ENCODE results near the gene LSM10. TPM values are rescaled to one million over a fixed set of nuclear protein-coding genes. Genes with fewer than 3 reads are reported as not detected.

The LSM10 gene
- total and polyA plus RNA-seq, 10 donors: 42.9 to 87.6 (median 59.2) TPM

GRCh38 chr1:36400825-36401601 lies 3.3 kb upstream of the LSM10 start:
- peak overlapping the region; percentile 16 to 65 (median 26) for H3K4me3 ChIP-seq

DNA sequence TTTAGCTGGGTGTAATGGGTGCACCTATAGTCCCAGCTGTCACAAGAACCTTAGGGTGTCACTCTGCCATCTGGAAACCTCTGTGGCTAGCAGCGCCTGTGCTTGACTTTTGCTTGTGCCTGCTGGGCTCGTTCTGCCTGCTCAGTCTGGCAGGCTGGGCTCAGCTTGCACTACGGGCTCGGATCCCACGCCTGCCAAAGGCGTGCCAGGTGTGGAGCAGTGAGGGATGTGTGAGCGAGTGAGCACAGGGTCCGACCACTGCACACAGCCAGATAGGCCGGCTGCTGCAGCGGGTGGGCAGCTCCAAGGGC lies 2.8 kb upstream of the LSM10 start:
- peak overlapping the region in 6 of 8 donors; percentile 1 to 65 (median 26) for H3K4me3 ChIP-seq
- peak overlapping the region; percentile 74 to 90 (median 83) for H3K27ac ChIP-seq
- 79 to 92% (median 88%) methylated on average over 9 to 10 of the region's 10 CpGs for WGBS, 5 donors
- TF ChIP-seq POLR2AphosphoS5 (IDR thresholded peaks at IDR 0.05) (no peak), POLR2A (IDR thresholded peaks at IDR 0.05) (no peak)
- TF ChIP-seq, protein P1, sequence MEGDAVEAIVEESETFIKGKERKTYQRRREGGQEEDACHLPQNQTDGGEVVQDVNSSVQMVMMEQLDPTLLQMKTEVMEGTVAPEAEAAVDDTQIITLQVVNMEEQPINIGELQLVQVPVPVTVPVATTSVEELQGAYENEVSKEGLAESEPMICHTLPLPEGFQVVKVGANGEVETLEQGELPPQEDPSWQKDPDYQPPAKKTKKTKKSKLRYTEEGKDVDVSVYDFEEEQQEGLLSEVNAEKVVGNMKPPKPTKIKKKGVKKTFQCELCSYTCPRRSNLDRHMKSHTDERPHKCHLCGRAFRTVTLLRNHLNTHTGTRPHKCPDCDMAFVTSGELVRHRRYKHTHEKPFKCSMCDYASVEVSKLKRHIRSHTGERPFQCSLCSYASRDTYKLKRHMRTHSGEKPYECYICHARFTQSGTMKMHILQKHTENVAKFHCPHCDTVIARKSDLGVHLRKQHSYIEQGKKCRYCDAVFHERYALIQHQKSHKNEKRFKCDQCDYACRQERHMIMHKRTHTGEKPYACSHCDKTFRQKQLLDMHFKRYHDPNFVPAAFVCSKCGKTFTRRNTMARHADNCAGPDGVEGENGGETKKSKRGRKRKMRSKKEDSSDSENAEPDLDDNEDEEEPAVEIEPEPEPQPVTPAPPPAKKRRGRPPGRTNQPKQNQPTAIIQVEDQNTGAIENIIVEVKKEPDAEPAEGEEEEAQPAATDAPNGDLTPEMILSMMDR (IDR thresholded peaks at IDR 0.05 in 8 of 11, conservative IDR thresholded peaks at IDR 0.05 in 3 of 11): no peak
- intact Hi-C loops (cut with DNase I; ENCODE audit: low total_unique reads): no loop called here
- no peak for DNase-seq
- peaks cover 20 to 65% (median 46%) of the 10 kb centered on the region in 6 donors for H3K4me1 ChIP-seq
- no peaks in the 10 kb centered on the region for H3K9me3 ChIP-seq
- H3K36me3 ChIP-seq: no peaks in the 10 kb centered on the region
- no peaks in the 10 kb centered on the region for H3K27me3 ChIP-seq (replicated peaks in 1 of 7)

More at GRCh38 chr1:36400825-36401601, 3.3 kb upstream of the LSM10 start:
- peak; percentile 94 for DNase-seq
- Histone ChIP-seq H3K27me3 (replicated peaks in 1 of 7) (no peaks in the 10 kb centered on the region), H3K36me3 (no peaks in the 10 kb centered on the region), H3K27ac (peak overlapping the region; percentile 74 to 90 (median 83)), H3K9me3 (no peaks in the 10 kb centered on the region), H3K4me1 (peaks cover 19 to 60% (median 41%) of the 10 kb centered on the region in 6 donors)
- WGBS, 5 donors: 37 to 45% (median 38%) methylated on average over 14 to 22 of the region's 22 CpGs
- intact Hi-C loops (cut with DNase I; ENCODE audit: low total_unique reads): no loop called here
- peak; percentile 89 for TF ChIP-seq POLR2AphosphoS5 (IDR thresholded peaks at IDR 0.05)
- TF ChIP-seq, protein P1 (IDR thresholded peaks at IDR 0.05 in 8 of 11, conservative IDR thresholded peaks at IDR 0.05 in 3 of 11): peak in 4 of 11 experiments; percentile 13 to 36 (median 14)
- TF ChIP-seq POLR2A (IDR thresholded peaks at IDR 0.05): peak in 1 of 3 donors; percentile 24

DNA sequence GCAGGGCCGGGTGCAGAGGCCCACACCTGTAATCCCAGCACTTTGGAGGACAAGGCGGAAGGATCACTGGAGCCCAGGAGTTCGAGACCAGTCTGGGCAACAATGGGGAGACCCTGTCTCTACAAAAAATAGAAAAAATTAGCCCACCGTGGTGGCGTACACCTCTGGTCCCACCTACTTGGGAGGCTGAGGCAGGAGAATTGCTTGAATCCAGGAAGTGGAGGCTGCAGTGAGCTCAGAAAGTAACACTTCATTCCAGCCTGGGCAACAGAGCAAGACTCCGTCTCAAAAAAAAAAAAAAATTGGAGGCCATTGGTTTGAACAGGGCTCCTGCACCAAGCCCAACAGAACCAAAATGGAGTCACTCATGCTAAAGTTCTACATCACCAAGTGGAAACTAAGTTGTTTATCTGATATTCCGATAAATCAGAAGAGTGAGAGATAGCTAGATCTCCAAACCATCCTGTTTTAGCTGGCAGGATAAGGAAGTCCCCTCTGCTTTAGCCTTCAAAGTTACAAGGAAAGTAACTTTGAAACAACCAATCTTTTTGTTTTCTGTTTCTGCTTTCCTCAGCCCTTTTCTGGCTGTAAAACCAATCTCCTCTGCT lies 766 bp upstream of the LSM10 start:
- H3K27me3 ChIP-seq (replicated peaks in 1 of 7): no peaks in the 10 kb centered on the region

More for the DNA sequence above, 766 bp upstream of the LSM10 start:
- TF ChIP-seq POLR2AphosphoS5 (IDR thresholded peaks at IDR 0.05) (no peak), POLR2A (IDR thresholded peaks at IDR 0.05) (no peak)
- TF ChIP-seq, protein P1 (IDR thresholded peaks at IDR 0.05 in 8 of 11, conservative IDR thresholded peaks at IDR 0.05 in 3 of 11): no peak
- H3K27ac ChIP-seq: peak overlapping the region; percentile 87 to 98 (median 95)
- peaks cover 0 to 15% (median 9%) of the 10 kb centered on the region in 6 donors for H3K36me3 ChIP-seq
- intact Hi-C loops (cut with DNase I; ENCODE audit: low total_unique reads): no loop called here
- H3K9me3 ChIP-seq: no peaks in the 10 kb centered on the region
- peaks cover 22 to 85% (median 61%) of the 10 kb centered on the region in 6 donors for H3K4me1 ChIP-seq
- DNase-seq: no peak
- 78 to 86% (median 85%) methylated on average over 7 of the region's 7 CpGs for WGBS, 5 donors
- peak overlapping the region in 3 of 8 donors; percentile 72 to 82 (median 80) for H3K4me3 ChIP-seq

All from spleen (tissue), 11 donors.